WI38 (cell line): Measurements from ENCODE around the gene SIN3A.

ENCODE experiments used
- H3K4me3 ChIP-seq: 2 replicates; pipeline ENCODE4 v1.5.1; 2011; ENCODE audit warnings: low read depth, mild to moderate bottlenecking, control low read depth, low read length
- TF ChIP-seq, protein P1 (sequence below): IDR thresholded peaks from 2 replicates; pipeline ENCODE4 v1.5.1; 2012; ENCODE audit warnings: low read depth, mild to moderate bottlenecking, control low read depth, low read length

Gene SIN3A

DNA sequence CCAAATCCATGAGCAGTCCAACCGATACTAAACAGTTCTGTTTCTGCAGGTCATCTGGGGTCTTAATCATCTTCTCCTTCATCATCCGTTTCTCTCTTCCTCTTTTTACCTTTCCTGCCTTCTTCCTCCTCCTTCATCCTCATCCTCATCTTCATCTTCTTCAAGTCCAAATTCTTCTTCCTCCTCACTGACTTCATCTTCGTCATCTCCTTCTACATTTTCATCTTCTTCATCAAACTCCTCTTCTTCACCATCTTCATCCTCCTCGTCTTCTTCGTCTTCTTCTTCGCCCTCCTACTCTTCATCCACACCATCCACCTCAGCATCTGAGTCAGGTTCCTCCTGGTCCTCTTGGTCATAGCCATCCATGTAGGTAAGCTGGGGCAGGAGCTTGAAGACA lies 129.8 kb downstream of the SIN3A start:
- TF ChIP-seq, protein P1, sequence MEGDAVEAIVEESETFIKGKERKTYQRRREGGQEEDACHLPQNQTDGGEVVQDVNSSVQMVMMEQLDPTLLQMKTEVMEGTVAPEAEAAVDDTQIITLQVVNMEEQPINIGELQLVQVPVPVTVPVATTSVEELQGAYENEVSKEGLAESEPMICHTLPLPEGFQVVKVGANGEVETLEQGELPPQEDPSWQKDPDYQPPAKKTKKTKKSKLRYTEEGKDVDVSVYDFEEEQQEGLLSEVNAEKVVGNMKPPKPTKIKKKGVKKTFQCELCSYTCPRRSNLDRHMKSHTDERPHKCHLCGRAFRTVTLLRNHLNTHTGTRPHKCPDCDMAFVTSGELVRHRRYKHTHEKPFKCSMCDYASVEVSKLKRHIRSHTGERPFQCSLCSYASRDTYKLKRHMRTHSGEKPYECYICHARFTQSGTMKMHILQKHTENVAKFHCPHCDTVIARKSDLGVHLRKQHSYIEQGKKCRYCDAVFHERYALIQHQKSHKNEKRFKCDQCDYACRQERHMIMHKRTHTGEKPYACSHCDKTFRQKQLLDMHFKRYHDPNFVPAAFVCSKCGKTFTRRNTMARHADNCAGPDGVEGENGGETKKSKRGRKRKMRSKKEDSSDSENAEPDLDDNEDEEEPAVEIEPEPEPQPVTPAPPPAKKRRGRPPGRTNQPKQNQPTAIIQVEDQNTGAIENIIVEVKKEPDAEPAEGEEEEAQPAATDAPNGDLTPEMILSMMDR, result no peak

More for the DNA sequence above, 129.8 kb downstream of the SIN3A start:
- no peak overlapping the region for H3K4me3 ChIP-seq
